Astrocyte of the spinal cord (primary cell): Measurements from ENCODE around the gene PDK2.

Source experiments
- DNase-seq: peaks from one replicate; pipeline ENCODE4 v3.0.0; 2011; ENCODE audit warnings: low read depth, low spot score
- H3K4me3 ChIP-seq: 2 replicates; pipeline ENCODE4 v1.5.1; 2011; ENCODE audit warnings: low read depth, mild to moderate bottlenecking, low read length, moderate library complexity
- in situ Hi-C: cut with HindIII; loops from 2 replicates; pipeline ENCODE4 v1.10.0; 2017; ENCODE audit warnings: low sequenced_read_pairs
- TF ChIP-seq, protein P1 (sequence below): IDR thresholded peaks from 2 replicates; pipeline ENCODE4 v1.5.1; 2012; ENCODE audit warnings: low read depth, mild to moderate bottlenecking, low read length, inconsistent platforms

Gene PDK2

DNA sequence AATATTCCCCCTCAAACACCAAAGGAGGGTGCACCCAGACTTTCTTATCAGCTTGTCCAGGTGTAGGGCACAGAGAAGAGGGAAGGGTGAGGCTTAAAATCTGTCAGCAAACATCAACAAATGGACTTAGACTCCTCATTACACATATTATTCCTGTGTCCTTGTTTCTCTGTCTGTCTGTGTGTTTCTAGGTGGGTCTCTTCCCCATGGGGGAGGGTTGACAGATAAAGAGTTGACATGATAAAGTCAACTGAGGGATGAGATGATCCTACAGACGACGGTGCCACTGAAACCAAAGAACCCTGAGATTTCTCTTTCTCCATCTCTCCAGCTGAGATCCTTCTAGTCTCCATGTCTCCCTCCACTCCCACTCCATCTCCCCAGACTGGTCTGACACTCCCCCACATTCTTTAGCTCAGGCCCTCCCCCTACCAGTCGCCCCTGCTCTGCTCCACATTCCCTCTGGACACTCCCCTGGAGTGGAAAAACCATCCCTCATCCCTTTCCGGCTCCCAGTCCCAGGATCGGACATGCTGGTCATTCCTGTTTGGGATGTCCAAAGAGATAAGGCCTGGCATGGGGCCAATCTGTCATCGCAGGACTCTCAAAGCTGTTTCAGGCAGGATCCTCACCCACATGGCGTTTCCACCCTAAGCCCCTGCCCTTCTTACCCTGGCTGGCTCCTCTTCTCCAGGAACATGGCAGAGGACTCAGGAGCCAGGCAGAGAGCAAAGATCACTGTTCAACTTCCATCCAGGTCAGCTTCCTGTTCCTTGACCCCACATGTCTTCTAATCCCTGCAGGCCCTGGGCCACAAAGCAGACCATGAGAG is 42.1 kb upstream of the PDK2 start:
- no peak overlapping the region for H3K4me3 ChIP-seq
- DNase-seq, result no peak
- in situ Hi-C loops, result no loop called here
- TF ChIP-seq, protein P1, sequence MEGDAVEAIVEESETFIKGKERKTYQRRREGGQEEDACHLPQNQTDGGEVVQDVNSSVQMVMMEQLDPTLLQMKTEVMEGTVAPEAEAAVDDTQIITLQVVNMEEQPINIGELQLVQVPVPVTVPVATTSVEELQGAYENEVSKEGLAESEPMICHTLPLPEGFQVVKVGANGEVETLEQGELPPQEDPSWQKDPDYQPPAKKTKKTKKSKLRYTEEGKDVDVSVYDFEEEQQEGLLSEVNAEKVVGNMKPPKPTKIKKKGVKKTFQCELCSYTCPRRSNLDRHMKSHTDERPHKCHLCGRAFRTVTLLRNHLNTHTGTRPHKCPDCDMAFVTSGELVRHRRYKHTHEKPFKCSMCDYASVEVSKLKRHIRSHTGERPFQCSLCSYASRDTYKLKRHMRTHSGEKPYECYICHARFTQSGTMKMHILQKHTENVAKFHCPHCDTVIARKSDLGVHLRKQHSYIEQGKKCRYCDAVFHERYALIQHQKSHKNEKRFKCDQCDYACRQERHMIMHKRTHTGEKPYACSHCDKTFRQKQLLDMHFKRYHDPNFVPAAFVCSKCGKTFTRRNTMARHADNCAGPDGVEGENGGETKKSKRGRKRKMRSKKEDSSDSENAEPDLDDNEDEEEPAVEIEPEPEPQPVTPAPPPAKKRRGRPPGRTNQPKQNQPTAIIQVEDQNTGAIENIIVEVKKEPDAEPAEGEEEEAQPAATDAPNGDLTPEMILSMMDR, result no peak

DNA sequence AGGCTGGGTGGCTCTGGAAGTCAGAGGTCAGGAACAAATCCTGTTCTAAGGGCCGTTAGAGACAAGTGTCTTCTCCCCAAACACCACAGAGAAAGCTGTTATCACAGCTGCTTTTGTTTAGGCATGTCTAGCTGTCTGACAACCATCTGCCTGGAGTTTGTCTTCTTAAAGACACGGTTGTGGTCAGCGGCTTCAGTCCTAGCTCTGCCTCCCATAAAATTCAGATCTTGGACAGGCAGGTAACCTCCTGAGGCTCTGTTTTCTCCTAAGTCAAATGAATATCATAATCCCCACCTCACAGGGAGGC is 41.5 kb upstream of the PDK2 start:
- DNase-seq, result peak; percentile 43
- TF ChIP-seq, protein P1, result no peak
- in situ Hi-C loops, result no loop called here
- no peak overlapping the region for H3K4me3 ChIP-seq

DNA sequence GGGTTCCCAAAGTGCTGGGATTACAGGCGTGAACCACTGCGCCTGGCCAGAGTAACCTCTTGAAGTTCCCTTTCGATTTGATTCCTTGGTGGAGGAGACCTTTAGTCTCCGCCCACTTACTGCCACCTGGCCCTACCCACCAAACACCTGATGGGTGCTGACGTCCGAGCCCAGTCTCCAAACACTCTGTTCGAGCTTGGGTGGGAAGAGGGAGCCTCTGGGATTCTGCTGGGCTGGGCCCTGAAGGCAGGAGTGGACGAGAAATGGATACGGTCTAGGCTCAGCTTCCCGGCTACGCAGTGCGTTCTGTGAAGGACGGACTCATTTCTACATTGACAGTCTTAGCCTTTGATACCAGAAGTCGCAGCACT is 40.1 kb upstream of the PDK2 start:
- no peak for DNase-seq
- TF ChIP-seq, protein P1, result no peak
- peak overlapping the region; percentile 66 for H3K4me3 ChIP-seq
- in situ Hi-C loops, result no loop called here

DNA sequence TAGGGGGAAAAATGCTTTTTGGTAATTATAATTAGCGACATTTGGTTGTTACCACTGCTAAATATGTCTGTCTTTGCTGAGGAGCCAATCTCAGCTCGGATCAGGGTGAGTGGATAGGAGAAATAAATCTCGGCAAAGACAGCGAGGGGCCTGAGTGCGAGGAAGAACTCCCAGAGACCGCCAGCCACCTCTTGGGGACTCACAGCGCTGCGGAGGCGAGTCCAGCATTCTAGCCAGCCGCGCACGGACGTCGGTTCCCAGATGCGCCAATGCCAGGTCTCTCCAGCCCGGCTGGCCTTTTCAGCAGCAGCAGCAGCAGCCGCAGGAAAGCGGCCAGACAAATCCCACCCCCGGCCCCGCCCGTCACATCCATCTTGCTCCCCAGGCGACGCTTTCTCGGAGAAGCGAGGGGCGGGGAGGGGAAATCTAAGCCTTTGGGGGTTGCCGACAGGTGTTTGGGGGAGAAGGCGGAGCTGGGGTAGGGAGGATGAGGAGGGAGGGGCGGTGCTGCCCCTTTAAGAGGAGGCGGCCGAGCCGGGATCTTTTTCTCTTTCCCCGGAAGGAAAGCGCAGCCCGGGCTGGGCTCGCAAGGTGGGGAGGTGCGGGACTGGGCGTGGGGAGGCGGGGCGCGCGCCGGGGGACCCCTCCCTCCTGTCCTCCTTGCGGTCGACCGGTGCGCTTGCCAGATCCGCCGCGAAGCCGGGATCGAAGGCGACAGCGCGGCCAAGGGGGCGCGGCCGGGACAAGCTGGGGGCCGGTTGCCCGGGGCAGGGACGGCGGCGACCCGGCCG is 39.5 kb upstream of the PDK2 start, which contains the start of gene ITGA3:
Gene ITGA3, plus strand, starts transcription at position 685 of the 791 bp plus-strand sequence. CDS start 330 bp downstream, outside the sequence.
- in situ Hi-C loops, result no loop called here
- H3K4me3 ChIP-seq, result peak within 1 kb of the TSS; percentile 66
- TF ChIP-seq, protein P1, result no peak
- peak; percentile 93 for DNase-seq

DNA sequence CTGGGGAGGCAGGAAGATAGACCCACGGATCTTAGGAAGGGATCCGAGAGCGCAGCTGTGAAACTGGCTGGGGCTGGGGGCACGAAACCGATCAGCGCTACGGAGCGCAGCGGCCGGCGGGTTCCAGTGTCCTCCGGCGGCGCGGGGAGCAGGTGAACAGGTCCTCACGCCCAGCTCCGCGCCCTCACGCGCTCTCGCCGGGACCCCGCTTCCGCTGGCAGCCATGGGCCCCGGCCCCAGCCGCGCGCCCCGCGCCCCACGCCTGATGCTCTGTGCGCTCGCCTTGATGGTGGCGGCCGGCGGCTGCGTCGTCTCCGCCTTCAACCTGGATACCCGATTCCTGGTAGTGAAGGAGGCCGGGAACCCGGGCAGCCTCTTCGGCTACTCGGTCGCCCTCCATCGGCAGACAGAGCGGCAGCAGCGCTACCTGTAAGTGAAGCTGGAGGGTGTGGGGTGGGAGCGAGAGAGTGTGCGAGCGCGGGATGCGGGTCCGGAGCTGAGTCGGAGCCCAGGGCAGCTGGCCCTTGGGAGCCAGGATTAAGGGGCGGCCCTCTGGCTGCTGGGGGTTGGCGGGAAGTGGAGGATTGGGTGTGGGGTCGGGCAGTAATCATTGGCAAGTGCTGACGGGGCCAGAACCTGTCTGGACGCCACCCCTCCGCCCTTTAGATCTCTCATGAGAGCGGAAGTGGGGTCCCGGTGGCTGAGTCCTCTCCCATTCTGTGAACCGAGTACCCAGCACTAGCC is 38.8 kb upstream of the PDK2 start:
- peak overlapping the region; percentile 66 for H3K4me3 ChIP-seq
- in situ Hi-C loops, result no loop called here
- DNase-seq, result peak; percentile 74
- TF ChIP-seq, protein P1, result peak; percentile 62

DNA sequence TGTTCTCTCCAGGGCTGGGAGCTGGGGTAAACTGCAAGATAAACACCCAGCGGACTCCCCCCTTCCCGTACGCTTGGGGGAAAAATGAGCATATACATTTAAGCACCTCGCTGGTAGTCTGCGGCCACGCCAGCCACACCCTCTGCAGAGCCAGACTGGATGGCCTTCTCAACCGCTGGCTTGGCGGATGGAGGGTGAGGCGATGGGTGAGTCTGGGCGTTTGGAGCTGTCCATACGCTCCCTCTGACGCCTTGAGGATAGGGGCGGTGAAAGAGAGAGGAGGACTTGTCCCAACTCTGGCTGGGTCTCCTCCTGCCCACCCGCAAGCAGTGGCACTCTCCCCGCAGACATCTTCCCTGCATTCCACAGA is 38.2 kb upstream of the PDK2 start:
- TF ChIP-seq, protein P1, result no peak
- in situ Hi-C loops, result no loop called here
- H3K4me3 ChIP-seq, result peak overlapping the region; percentile 66
- peak; percentile 59 for DNase-seq
